Measurements from ENCODE around the gene TRIM14. TPM values are rescaled to one million over a fixed set of nuclear protein-coding genes. Genes with fewer than 3 reads are reported as not detected.

The TRIM14 gene
- total and polyA plus RNA-seq, 2 of the 13 experiments (the other 11 are each of a cell fraction or from before 2014, with no cell fraction given): 9.2 to 13.0 TPM

DNA sequence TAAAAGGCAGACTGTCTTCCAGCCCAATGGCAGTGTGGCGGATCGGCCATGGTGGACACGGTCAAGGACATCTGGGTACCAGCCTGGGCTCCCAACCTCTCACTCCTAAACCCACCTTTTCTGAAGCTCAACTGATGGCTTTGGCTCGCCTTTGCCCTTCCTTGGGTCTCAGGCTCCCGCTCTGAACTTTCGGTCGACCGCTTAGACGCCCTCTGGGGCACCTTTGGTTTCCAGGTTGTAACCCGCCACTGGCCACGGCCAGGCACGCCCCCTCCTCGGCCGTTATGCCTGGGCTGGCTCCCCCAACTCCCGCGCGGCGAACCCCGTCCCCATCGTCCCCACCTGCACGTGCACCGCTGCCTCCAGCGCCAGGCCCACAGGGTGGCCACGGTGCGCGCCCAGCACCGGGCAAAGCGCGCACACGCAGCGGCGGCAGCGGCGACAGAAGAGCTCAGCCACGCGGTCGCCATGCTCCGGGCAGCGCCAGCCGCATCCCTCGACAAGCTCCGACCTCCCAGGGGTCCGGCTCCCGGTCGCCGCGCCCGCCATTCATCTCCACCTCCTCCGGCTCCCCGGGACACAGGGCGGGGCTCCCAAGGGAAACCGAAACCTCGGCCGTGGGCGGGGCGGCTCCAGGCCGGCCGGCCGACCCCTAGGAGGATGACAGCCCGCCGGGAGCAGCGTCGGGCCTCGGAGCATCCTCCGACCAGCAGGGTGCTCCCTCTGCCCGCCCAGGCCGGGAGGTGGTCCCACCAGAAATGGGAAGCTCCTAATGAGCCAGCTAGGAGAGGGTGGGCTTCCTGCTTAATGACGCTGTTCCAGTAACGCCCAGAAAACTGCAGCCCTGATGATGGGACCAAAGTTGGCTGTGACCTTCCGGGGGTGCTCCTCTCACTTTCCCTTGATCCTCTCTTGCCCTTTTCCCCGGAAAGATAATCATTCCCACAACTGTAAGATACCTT, at the start of gene TRIM14 (continued):
- no peak for TF ChIP-seq ISX (CRISPR knock-in tag; conservative IDR thresholded peaks at IDR 0.05)
- TF ChIP-seq, protein P1, sequence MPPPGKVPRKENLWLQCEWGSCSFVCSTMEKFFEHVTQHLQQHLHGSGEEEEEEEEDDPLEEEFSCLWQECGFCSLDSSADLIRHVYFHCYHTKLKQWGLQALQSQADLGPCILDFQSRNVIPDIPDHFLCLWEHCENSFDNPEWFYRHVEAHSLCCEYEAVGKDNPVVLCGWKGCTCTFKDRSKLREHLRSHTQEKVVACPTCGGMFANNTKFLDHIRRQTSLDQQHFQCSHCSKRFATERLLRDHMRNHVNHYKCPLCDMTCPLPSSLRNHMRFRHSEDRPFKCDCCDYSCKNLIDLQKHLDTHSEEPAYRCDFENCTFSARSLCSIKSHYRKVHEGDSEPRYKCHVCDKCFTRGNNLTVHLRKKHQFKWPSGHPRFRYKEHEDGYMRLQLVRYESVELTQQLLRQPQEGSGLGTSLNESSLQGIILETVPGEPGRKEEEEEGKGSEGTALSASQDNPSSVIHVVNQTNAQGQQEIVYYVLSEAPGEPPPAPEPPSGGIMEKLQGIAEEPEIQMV (CRISPR knock-in tag; IDR thresholded peaks at IDR 0.05; ENCODE audit: low read depth): 0 out of 2 replicates have a peak, but pooled peaks have one; percentile 26
- TF ChIP-seq MTF1 (CRISPR knock-in tag; IDR thresholded peaks at IDR 0.05): no peak
- TF ChIP-seq ADNP (CRISPR knock-in tag; IDR thresholded peaks at IDR 0.05): no peak
- TF ChIP-seq CBX2 (IDR thresholded peaks at IDR 0.05; ENCODE audit: low read depth, low read length): no peak
- TF ChIP-seq CBX2 (CRISPR knock-in tag; IDR thresholded peaks at IDR 0.05; ENCODE audit: low read depth): no peak
- TF ChIP-seq ASH2L (IDR thresholded peaks at IDR 0.05; ENCODE audit: insufficient read length, low read depth, low read length): peak; percentile 82
- TF ChIP-seq PAX8 (CRISPR knock-in tag; IDR thresholded peaks at IDR 0.05; ENCODE audit: borderline replicate concordance): no peak; the same call in 1 of the 2 replicates
- TF ChIP-seq, protein P2, sequence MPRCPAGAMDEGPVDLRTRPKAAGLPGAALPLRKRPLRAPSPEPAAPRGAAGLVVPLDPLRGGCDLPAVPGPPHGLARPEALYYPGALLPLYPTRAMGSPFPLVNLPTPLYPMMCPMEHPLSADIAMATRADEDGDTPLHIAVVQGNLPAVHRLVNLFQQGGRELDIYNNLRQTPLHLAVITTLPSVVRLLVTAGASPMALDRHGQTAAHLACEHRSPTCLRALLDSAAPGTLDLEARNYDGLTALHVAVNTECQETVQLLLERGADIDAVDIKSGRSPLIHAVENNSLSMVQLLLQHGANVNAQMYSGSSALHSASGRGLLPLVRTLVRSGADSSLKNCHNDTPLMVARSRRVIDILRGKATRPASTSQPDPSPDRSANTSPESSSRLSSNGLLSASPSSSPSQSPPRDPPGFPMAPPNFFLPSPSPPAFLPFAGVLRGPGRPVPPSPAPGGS (CRISPR knock-in tag; IDR thresholded peaks at IDR 0.05): peak; percentile 60; the same call in 1 of the 2 replicates
- 0 out of 2 replicates have a peak, but pooled peaks have one; percentile 49 for TF ChIP-seq TMF1 (CRISPR knock-in tag; IDR thresholded peaks at IDR 0.05; ENCODE audit: low read depth)
- 0 out of 2 replicates have a peak, but pooled peaks have one; percentile 24 for TF ChIP-seq GPN1 (CRISPR knock-in tag; IDR thresholded peaks at IDR 0.05; ENCODE audit: borderline replicate concordance)
- TF ChIP-seq, protein P3, sequence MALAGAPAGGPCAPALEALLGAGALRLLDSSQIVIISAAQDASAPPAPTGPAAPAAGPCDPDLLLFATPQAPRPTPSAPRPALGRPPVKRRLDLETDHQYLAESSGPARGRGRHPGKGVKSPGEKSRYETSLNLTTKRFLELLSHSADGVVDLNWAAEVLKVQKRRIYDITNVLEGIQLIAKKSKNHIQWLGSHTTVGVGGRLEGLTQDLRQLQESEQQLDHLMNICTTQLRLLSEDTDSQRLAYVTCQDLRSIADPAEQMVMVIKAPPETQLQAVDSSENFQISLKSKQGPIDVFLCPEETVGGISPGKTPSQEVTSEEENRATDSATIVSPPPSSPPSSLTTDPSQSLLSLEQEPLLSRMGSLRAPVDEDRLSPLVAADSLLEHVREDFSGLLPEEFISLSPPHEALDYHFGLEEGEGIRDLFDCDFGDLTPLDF (CRISPR knock-in tag; IDR thresholded peaks at IDR 0.05): no peak
- no peak for TF ChIP-seq TOE1 (CRISPR knock-in tag; IDR thresholded peaks at IDR 0.05)
- TF ChIP-seq BCL6 (CRISPR knock-in tag; IDR thresholded peaks at IDR 0.05): no peak
- TF ChIP-seq, protein P4, sequence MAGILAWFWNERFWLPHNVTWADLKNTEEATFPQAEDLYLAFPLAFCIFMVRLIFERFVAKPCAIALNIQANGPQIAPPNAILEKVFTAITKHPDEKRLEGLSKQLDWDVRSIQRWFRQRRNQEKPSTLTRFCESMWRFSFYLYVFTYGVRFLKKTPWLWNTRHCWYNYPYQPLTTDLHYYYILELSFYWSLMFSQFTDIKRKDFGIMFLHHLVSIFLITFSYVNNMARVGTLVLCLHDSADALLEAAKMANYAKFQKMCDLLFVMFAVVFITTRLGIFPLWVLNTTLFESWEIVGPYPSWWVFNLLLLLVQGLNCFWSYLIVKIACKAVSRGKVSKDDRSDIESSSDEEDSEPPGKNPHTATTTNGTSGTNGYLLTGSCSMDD (CRISPR knock-in tag; IDR thresholded peaks at IDR 0.05): no peak; the same call in 1 of the 2 replicates
- TF ChIP-seq SP140L (CRISPR knock-in tag; IDR thresholded peaks at IDR 0.05; ENCODE audit: borderline replicate concordance): no peak; the same call in 1 of the 2 replicates
- TF ChIP-seq MTF2 (CRISPR knock-in tag; IDR thresholded peaks at IDR 0.05; ENCODE audit: borderline replicate concordance): 0 out of 2 replicates have a peak, but pooled peaks have one; percentile 65
- TF ChIP-seq GATA4 (IDR thresholded peaks at IDR 0.05; ENCODE audit: borderline replicate concordance, low read depth): no peak
- 0 out of 2 replicates have a peak, but pooled peaks have one; percentile 55 for TF ChIP-seq GLI4 (CRISPR knock-in tag; IDR thresholded peaks at IDR 0.05; ENCODE audit: borderline replicate concordance)
- peak; percentile 73; the same call in 1 of the 2 replicates for TF ChIP-seq ZNF235 (CRISPR knock-in tag; IDR thresholded peaks at IDR 0.05; ENCODE audit: borderline replicate concordance)
- no peak for TF ChIP-seq ZNF33A (CRISPR knock-in tag; IDR thresholded peaks at IDR 0.05; ENCODE audit: borderline replicate concordance)
- no peak for TF ChIP-seq NR3C1 (CRISPR knock-in tag; IDR thresholded peaks at IDR 0.05)
- no peak for TF ChIP-seq SMARCE1 (IDR thresholded peaks at IDR 0.05; ENCODE audit: borderline replicate concordance)
- TF ChIP-seq AHR (CRISPR knock-in tag; IDR thresholded peaks at IDR 0.05): 0 out of 2 replicates have a peak, but pooled peaks have one; percentile 47
- 0 out of 2 replicates have a peak, but pooled peaks have one; percentile 30 for TF ChIP-seq ZNF788 (CRISPR knock-in tag; IDR thresholded peaks at IDR 0.05; ENCODE audit: borderline replicate concordance)

Measured in HepG2 (cell line).